Measurements from ENCODE around the gene CPED1.

CPED1 gene

GRCh38 chr7:121337398-121337797, 348.9 kb downstream of the CPED1 start:
- H3K4me3 ChIP-seq (ENCODE audit: low read depth, low read length) = no peak overlapping the region
- ChIA-PET CTCF (interaction anchor here (0.7 to 3.2 kb wide), 17 partner anchors 13 to 545 kb away, joined by 3 to 26 read pairs (median 5); partner anchors contain the start of genes CPED1 and FAM3C), POLR2A (no interaction called here)
- TF ChIP-seq CTCF (IDR thresholded peaks at IDR 0.05; ENCODE audit: insufficient read depth, low read length, missing control alignments) = peak; percentile 28
- DNase-seq (ENCODE audit: low read depth, low spot score) = no peak

GRCh38 chr7:121339082-121339481, 350.6 kb downstream of the CPED1 start:
- TF ChIP-seq CTCF (IDR thresholded peaks at IDR 0.05; ENCODE audit: insufficient read depth, low read length, missing control alignments) = no peak
- ChIA-PET CTCF (interaction anchor here (0.9 kb wide), 2 partner anchors 10 to 231 kb away, joined by 4 to 5 read pairs; partner anchors contain the start of gene WNT16), POLR2A (no interaction called here)
- DNase-seq (ENCODE audit: low read depth, low spot score) = no peak
- no peak overlapping the region for H3K4me3 ChIP-seq (ENCODE audit: low read depth, low read length)

GRCh38 chr7:121341933-121342332, 353.4 kb downstream of the CPED1 start:
- TF ChIP-seq CTCF (IDR thresholded peaks at IDR 0.05; ENCODE audit: insufficient read depth, low read length, missing control alignments) = no peak
- CTCF ChIA-PET = no interaction called here
- no peak overlapping the region for H3K4me3 ChIP-seq (ENCODE audit: low read depth, low read length)
- DNase-seq (ENCODE audit: low read depth, low spot score) = no peak
- POLR2A ChIA-PET = no interaction called here

DNA sequence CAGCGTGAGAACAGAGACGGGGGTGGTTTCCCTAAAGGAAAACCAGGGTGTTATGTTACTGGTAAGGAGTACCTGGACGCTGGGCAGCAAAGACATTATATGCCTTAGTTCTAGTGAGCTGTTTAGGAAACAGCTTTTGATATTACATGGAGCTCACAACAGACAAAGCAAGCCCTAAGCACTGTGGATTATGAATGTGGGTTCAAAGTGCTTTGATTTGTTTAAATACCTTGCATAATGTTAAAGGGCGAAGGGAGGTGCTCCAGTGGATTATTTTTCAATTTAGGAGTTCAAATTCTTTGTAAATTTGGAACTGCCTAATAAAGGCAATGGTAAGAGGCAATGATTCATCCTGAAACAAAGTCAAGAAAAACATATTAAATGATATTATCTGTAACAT, 354.1 kb downstream of the CPED1 start:
- ChIA-PET CTCF (interaction anchor here (1.5 kb wide), 1 partner anchor 551 kb away, joined by 3 read pairs; no protein-coding TSS in a partner anchor), POLR2A (no interaction called here)
- H3K4me3 ChIP-seq (ENCODE audit: low read depth, low read length) = no peak overlapping the region
- DNase-seq (ENCODE audit: low read depth, low spot score) = no peak
- TF ChIP-seq CTCF (IDR thresholded peaks at IDR 0.05; ENCODE audit: insufficient read depth, low read length, missing control alignments) = no peak

DNA sequence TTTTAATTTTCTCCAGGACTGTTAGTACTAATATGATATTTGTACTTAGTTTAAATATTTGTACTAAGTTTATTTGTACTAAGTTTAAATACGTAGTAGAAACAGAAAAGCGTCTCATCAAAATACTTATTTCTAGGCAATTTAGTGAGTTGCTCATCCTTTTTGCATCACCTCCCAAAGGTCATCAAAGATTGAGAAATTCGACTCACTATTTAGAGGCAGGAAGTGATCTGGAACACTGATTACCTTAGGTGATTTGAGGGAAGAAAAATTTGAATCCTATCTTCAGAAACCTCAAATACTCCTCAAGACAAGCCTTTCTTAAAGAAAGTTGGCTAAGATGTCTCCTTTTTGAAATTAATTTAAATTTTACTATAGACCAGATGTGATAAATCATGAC, 354.8 kb downstream of the CPED1 start:
- TF ChIP-seq CTCF (IDR thresholded peaks at IDR 0.05; ENCODE audit: insufficient read depth, low read length, missing control alignments) = no peak
- POLR2A ChIA-PET = no interaction called here
- H3K4me3 ChIP-seq (ENCODE audit: low read depth, low read length) = no peak overlapping the region
- CTCF ChIA-PET = interaction anchor here (0.7 to 1.5 kb wide), 2 partner anchors 208 to 552 kb away, joined by 3 read pairs; no protein-coding TSS in a partner anchor
- no peak for DNase-seq (ENCODE audit: low read depth, low spot score)

DNA sequence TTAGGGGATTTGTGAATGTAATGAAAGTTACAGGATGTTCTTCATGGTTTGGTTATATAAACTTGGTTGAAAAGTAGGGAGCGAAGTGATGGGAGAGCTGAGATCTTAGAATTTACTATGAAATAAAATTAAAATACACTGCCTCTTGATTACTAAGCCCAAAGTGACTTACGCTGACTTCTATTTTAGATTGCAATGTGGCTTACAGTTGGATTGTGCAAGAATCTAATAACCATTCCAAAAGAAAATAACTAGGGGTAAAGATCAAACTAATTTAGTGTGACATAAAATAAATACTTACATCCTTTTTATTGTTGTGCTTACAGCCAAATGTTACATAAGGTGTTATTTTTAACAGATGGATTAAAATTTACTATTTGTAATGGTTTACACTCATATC, 355.6 kb downstream of the CPED1 start:
- no peak for TF ChIP-seq CTCF (IDR thresholded peaks at IDR 0.05; ENCODE audit: insufficient read depth, low read length, missing control alignments)
- DNase-seq (ENCODE audit: low read depth, low spot score) = no peak
- ChIA-PET CTCF (interaction anchor here (0.7 to 1.5 kb wide), 3 partner anchors 9 to 553 kb away, joined by 3 to 4 read pairs (median 3); no protein-coding TSS in a partner anchor), POLR2A (no interaction called here)
- H3K4me3 ChIP-seq (ENCODE audit: low read depth, low read length) = no peak overlapping the region

All from AG04449 (cell line).